B cell (primary cell): ENCODE results near the gene SYNDIG1L. TPM values are rescaled to one million over a fixed set of nuclear protein-coding genes. Genes with fewer than 3 reads are reported as not detected.

Source experiments
- ATAC-seq: fragments of 200-7000 bp; cut with Tn5 transposase; one replicate; pipeline ENCODE4 v1.10.0; 2021; ENCODE audit warnings: low read depth, mild to moderate bottlenecking, moderate number of reproducible peaks, moderate library complexity
- CTCF ChIA-PET: fragments of 350-600 bp; sonication (Branson Sonifier 250); formaldehyde crosslinking; loops from one replicate; lab custom pipeline; 2021; ENCODE audit warnings: antibody characterized with exemption, inconsistent platforms; lab: Charles Lee
- POLR2A ChIA-PET: fragments of 350-600 bp; sonication (Branson Sonifier 250); formaldehyde crosslinking; loops from one replicate; lab custom pipeline; 2021; ENCODE audit warnings: antibody characterized with exemption; lab: Charles Lee
- DNase-seq: peaks from one replicate; pipeline ENCODE4 v3.0.0; 2013
- H2AFZ ChIP-seq: 2 replicates; pipeline ENCODE4 v1.6.1; 2012; ENCODE audit warnings: mild to moderate bottlenecking, low read depth, low read length; ENCODE audit not compliant: insufficient read depth, poor library complexity, severe bottlenecking
- H3K27ac ChIP-seq, 2 donors: 1 replicate in 1 of 2; 2 replicates in 1 of 2; pipeline ENCODE4 v1.5.1; 2012 to 2013; ENCODE audit warnings: low read length in 2 of 2, mild to moderate bottlenecking in 2 of 2, moderate library complexity in 1 of 2
- H3K27me3 ChIP-seq, 4 experiments: fragments of 200-600 bp in 1 of 4; sonication (generic) in 1 of 4; replicated peaks in 1 of 4; 1 replicate in 2 of 4; 2 replicates in 2 of 4; pipeline versions ENCODE4 v1.6.1 to v1.7.0; 2013 to 2016; ENCODE audit warnings: low read length in 3 of 4, mild to moderate bottlenecking in 2 of 4, mixed read lengths in 1 of 4, moderate library complexity in 1 of 4; ENCODE audit not compliant: insufficient read depth in 4 of 4, control insufficient read depth in 3 of 4; ENCODE audit errors: control extremely low read depth in 1 of 4
- H3K36me3 ChIP-seq, 2 experiments: replicated peaks in 1 of 2; 1 replicate in 1 of 2; 2 replicates in 1 of 2; pipeline versions ENCODE4 v1.6.1 to v1.7.1; 2013; ENCODE audit warnings: low read length in 1 of 2; ENCODE audit not compliant: insufficient read depth in 2 of 2, control insufficient read depth in 1 of 2; ENCODE audit errors: control extremely low read depth in 1 of 2, extremely low read depth in 1 of 2
- H3K4me1 ChIP-seq, 2 donors: fragments of 200-600 bp in 1 of 2; sonication (generic) in 1 of 2; 1 replicate in 1 of 2; 2 replicates in 1 of 2; pipeline versions ENCODE4 v1.5.1 to v1.6.1; 2013 to 2017; ENCODE audit warnings: low read length in 2 of 2; ENCODE audit not compliant: control insufficient read depth in 2 of 2, insufficient read depth in 2 of 2
- H3K4me2 ChIP-seq: replicated peaks from 2 replicates; pipeline ENCODE3; 2012; ENCODE audit warnings: mild to moderate bottlenecking, low read depth, low read length; ENCODE audit not compliant: poor library complexity, severe bottlenecking
- H3K4me3 ChIP-seq, 5 experiments: fragments of 200-600 bp in 1 of 5; sonication (generic) in 1 of 5; 1 replicate in 3 of 5; 2 replicates in 2 of 5; pipeline versions ENCODE4 v1.5.1 to v1.7.0; 2011 to 2016; ENCODE audit warnings: low read length in 4 of 5, mild to moderate bottlenecking in 4 of 5, low read depth in 2 of 5, control low read depth in 1 of 5, moderate library complexity in 1 of 5; ENCODE audit not compliant: insufficient read depth in 1 of 5; ENCODE audit errors: control extremely low read depth in 1 of 5, extremely low read depth in 1 of 5
- H3K79me2 ChIP-seq: fragments of 200-600 bp; sonication (generic); one replicate; pipeline ENCODE4 v1.6.0; 2016; ENCODE audit warnings: low read length; ENCODE audit not compliant: control insufficient read depth, insufficient read depth
- H3K9ac ChIP-seq: fragments of 200-600 bp; sonication (generic); 2 replicates; pipeline ENCODE4 v1.6.1; 2017; ENCODE audit warnings: mild to moderate bottlenecking, low read length, moderate library complexity
- H3K9me3 ChIP-seq, 3 donors: one replicate each; pipeline versions ENCODE4 v1.6.1 to v1.7.1; 2013; ENCODE audit warnings: low read length in 2 of 3; ENCODE audit not compliant: control insufficient read depth in 2 of 3, insufficient read depth in 1 of 3; ENCODE audit errors: control extremely low read depth in 1 of 3
- H4K20me1 ChIP-seq: 2 replicates; pipeline ENCODE4 v1.6.0; 2012; ENCODE audit warnings: mild to moderate bottlenecking, low read length; ENCODE audit not compliant: insufficient read depth, control insufficient read depth, poor library complexity, severe bottlenecking
- H3K27ac Mint-ChIP-seq: one replicate; pipeline ENCODE4 v1.8.0; 2021; ENCODE audit warnings: mixed read lengths
- H3K27me3 Mint-ChIP-seq: one replicate; pipeline ENCODE4 v1.8.0; 2021; ENCODE audit warnings: mixed read lengths
- H3K4me1 Mint-ChIP-seq: one replicate; pipeline ENCODE4 v1.8.0; 2021; ENCODE audit warnings: mixed read lengths
- H3K4me3 Mint-ChIP-seq: one replicate; pipeline ENCODE4 v1.8.0; 2021; ENCODE audit warnings: mixed read lengths
- H3K9me3 Mint-ChIP-seq: one replicate; pipeline ENCODE4 v1.8.0; 2022; ENCODE audit warnings: mixed read lengths; ENCODE audit not compliant: insufficient read depth
- CTCF ChIP-seq: fragments of 200-600 bp; IDR thresholded peaks from one replicate; pipeline ENCODE4 v1.8.0; 2022; ENCODE audit warnings: antibody characterized with exemption, mild to moderate bottlenecking
- EZH2 ChIP-seq: IDR thresholded peaks from 2 replicates; pipeline ENCODE4 v1.6.1; 2012; ENCODE audit warnings: borderline replicate concordance, low read depth, mild to moderate bottlenecking, moderate library complexity, low read length; ENCODE audit not compliant: insufficient read depth, poor library complexity, severe bottlenecking
- whole genome bisulfite sequencing: methylation state at CpG from one replicate; pipeline ENCODE4 v1.1.5; 2013; ENCODE audit warnings: missing lambda C conversion rate; ENCODE audit not compliant: insufficient coverage; 5-methylcytosine and 5-hydroxymethylcytosine counted together
- intact Hi-C: fragments of 100-400 bp; cut with micrococcal nuclease; formaldehyde crosslinking; loops from one replicate; pipeline ENCODE4 v1.10.0; 2022
- polyA plus RNA-seq: library from polyadenylated mRNA; depleted of rRNA; stranded (reverse); fragments of >200 nt; gene quantifications from 2 replicates; pipeline ENCODE4 v1.2.3, GENCODE V29; 2012
- total RNA-seq, 2 donors: library from RNA; stranded (reverse); fragments of 120-200 nt in 1 of 2; gene quantifications; 1 replicate in 1 of 2; 2 replicates in 1 of 2; pipeline versions ENCODE4 v1.2.3 to v1.2.4, GENCODE V29; 2013 to 2022

Gene SYNDIG1L
- total and polyA plus RNA-seq, 2 donors (not counting 1 experiment from before 2014, with no cell fraction given): 0.16 TPM; not detected in 1

GRCh38 chr14:74357585-74357984, 68.4 kb downstream of the SYNDIG1L start:
- Histone ChIP-seq H3K9me3 (no peaks in the 10 kb centered on the region), H3K4me3 (no peak overlapping the region), H3K9ac (no peak overlapping the region), H3K4me2 (no peak overlapping the region), H3K27ac (no peak overlapping the region), H3K4me1 (peaks cover 2 to 4% of the 10 kb centered on the region in 2 donors), H2AFZ (no peak overlapping the region), H3K79me2 (no peaks in the 10 kb centered on the region), H3K36me3 (no peaks in the 10 kb centered on the region), H4K20me1 (no peaks in the 10 kb centered on the region), H3K27me3 (no peaks in the 10 kb centered on the region)
- DNase-seq (no peak), ATAC-seq (no peak)
- ChIA-PET POLR2A (no interaction called here), CTCF (interaction anchor here (0.7 to 4.9 kb wide), 3 partner anchors 121 to 135 kb away, joined by 3 to 43 read pairs (median 4); partner anchors contain the start of genes ISCA2 and NPC2)
- Mint-ChIP-seq H3K9me3 (no peaks in the 10 kb centered on the region), H3K27me3 (peaks cover 6% of the 10 kb centered on the region), H3K27ac (no peak overlapping the region), H3K4me1 (no peaks in the 10 kb centered on the region), H3K4me3 (no peak overlapping the region)
- intact Hi-C loops: no loop called here
- no peak for TF ChIP-seq CTCF
- no peak for TF ChIP-seq EZH2
- 96% methylated on average over 19 of the region's 19 CpGs for whole genome bisulfite sequencing

- Mint-ChIP-seq H3K4me1 (no peaks in the 10 kb centered on the region), H3K27me3 (peaks cover 6% of the 10 kb centered on the region), H3K27ac (no peak overlapping the region), H3K9me3 (no peaks in the 10 kb centered on the region), H3K4me3 (no peak overlapping the region)
- H3K4me2 ChIP-seq: no peak overlapping the region
- H4K20me1 ChIP-seq: no peaks in the 10 kb centered on the region
- 95% methylated on average over 24 of the region's 32 CpGs for WGBS
- H2AFZ ChIP-seq: no peak overlapping the region
- ChIA-PET POLR2A (no interaction called here), CTCF (interaction anchor here (4.9 kb wide), 1 partner anchor 122 kb away, joined by 43 read pairs; no protein-coding TSS in a partner anchor)
- DNase-seq (no peak), ATAC-seq (no peak)
- TF ChIP-seq EZH2 (no peak), CTCF (no peak)
- no peaks in the 10 kb centered on the region for H3K36me3 ChIP-seq
- no peak overlapping the region for H3K9ac ChIP-seq
- no peak overlapping the region for H3K27ac ChIP-seq
- no peaks in the 10 kb centered on the region for H3K9me3 ChIP-seq
- intact Hi-C loops: no loop called here
- no peaks in the 10 kb centered on the region for H3K79me2 ChIP-seq
- H3K4me3 ChIP-seq: no peak overlapping the region
- H3K4me1 ChIP-seq: no peaks in the 10 kb centered on the region
- H3K27me3 ChIP-seq: no peaks in the 10 kb centered on the region
Observed at GRCh38 chr14:74356892-74357575, 69.0 kb downstream of the SYNDIG1L start.
